ENCODE results near the gene KRT15.

KRT15 gene

DNA sequence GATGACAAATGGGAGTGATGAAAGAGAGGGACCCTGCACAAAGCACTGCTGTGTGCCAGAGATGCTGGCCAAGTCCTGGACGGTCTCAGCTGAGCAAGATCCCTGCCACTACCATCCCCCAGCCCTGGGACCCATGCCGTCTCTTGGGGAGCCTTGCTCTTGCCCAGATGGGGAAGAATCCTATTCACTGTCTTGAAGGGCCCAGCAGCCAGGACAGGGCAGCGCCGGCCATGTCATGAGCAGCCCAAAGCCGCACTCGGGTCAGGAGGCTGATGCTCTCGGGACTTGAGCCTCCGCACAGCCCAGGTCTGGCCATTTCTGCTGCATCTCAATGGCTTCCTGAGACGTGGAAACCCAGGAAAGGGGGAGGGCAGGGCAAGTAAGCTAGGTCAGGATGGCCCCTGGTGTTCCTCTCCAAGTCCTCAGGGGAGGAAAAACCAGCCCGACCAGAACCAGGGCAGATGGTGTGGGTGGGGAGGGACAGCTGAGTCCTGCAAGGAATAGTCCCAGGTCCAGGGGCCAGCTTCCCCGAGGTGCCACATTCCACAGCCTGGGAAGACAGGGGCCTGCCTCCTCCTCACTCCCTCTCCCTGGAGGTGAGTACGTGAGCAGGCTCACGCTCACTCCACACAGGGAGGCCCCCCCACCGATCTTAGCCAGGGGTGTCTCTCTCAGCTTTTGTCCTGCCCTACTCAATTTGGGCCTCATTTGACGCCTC lies 17.2 kb upstream of the KRT15 start:
- DNase-seq (ENCODE audit: low spot score) = no peak
- POLR2A ChIA-PET (ENCODE audit: low non-redundant PET) = no interaction called here
- H3K27ac ChIP-seq = no peak overlapping the region
- TF ChIP-seq CTCF (conservative IDR thresholded peaks at IDR 0.05; ENCODE audit: low read depth) = no peak
- CTCF ChIA-PET = interaction anchor here (1.0 to 2.9 kb wide), 3 partner anchors 13 to 127 kb away, joined by 3 to 10 read pairs (median 3); no protein-coding TSS in a partner anchor

GRCh38 chr17:41534899-41535546 lies 16.3 kb upstream of the KRT15 start:
- no peak overlapping the region for H3K27ac ChIP-seq
- TF ChIP-seq CTCF (conservative IDR thresholded peaks at IDR 0.05; ENCODE audit: low read depth) = no peak
- ChIA-PET POLR2A (ENCODE audit: low non-redundant PET) (no interaction called here), CTCF (interaction anchor here (0.6 to 1.2 kb wide), 6 partner anchors 13 to 145 kb away, joined by 3 to 5 read pairs (median 3); no protein-coding TSS in a partner anchor)
- no peak for DNase-seq (ENCODE audit: low spot score)

- ChIA-PET CTCF (no interaction called here), POLR2A (ENCODE audit: low non-redundant PET) (no interaction called here)
- no peak overlapping the region for H3K27ac ChIP-seq
- TF ChIP-seq CTCF (conservative IDR thresholded peaks at IDR 0.05; ENCODE audit: low read depth) = no peak
- DNase-seq (ENCODE audit: low spot score) = no peak
Measured at GRCh38 chr17:41533613-41534012, 14.9 kb upstream of the KRT15 start.

- DNase-seq (ENCODE audit: low spot score) = no peak
- no peak for TF ChIP-seq CTCF (conservative IDR thresholded peaks at IDR 0.05; ENCODE audit: low read depth)
- ChIA-PET POLR2A (ENCODE audit: low non-redundant PET) (no interaction called here), CTCF (interaction anchor here (0.8 kb wide), 1 partner anchor 16 kb away, joined by 4 read pairs; no protein-coding TSS in a partner anchor)
- H3K27ac ChIP-seq = no peak overlapping the region
Measured at GRCh38 chr17:41532947-41533570, 14.4 kb upstream of the KRT15 start.

DNA sequence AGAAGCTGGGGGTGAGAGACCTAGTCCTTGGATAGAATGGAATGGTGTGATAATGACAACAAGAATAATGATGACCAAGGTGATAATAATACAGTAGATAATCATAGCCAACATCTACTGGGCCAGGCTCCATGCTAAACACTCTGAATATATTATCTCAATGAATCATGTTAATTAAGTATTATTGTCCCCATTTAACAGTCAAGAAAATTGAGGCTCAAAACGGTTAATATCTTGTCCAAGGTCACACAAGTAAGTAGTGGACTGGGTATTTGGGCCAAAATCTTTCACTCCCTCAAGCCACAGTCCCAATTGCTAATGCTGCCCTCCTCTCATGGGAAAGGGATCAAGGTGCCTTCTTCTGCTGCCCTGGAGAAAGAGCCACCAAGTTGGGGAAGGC lies 13.3 kb upstream of the KRT15 start:
- CTCF ChIA-PET = no interaction called here
- DNase-seq (ENCODE audit: low spot score) = no peak
- POLR2A ChIA-PET (ENCODE audit: low non-redundant PET) = no interaction called here
- TF ChIP-seq CTCF (conservative IDR thresholded peaks at IDR 0.05; ENCODE audit: low read depth) = no peak
- H3K27ac ChIP-seq = no peak overlapping the region

Measured in RWPE1 (cell line).